ENCODE results near the gene DDX28. TPM values are rescaled to one million over a fixed set of nuclear protein-coding genes. Genes with fewer than 3 reads are reported as not detected.

DDX28 gene
- 12.9 and 16.4 TPM in 2 replicates for total RNA-seq

- DNase-seq (ENCODE audit: low read depth, low spot score) = peak; percentile 80
Measured at GRCh38 chr16:68022728-68023537, at the start of gene DDX28, which contains the start of gene DUS2. Gene DDX28 (minus strand): TSS chr16:68023232. CDS start chr16:68023202, 30 bp downstream. Gene DUS2 (plus strand): TSS chr16:68023284. CDS start chr16:68038024, 14,740 bp downstream.

DNA sequence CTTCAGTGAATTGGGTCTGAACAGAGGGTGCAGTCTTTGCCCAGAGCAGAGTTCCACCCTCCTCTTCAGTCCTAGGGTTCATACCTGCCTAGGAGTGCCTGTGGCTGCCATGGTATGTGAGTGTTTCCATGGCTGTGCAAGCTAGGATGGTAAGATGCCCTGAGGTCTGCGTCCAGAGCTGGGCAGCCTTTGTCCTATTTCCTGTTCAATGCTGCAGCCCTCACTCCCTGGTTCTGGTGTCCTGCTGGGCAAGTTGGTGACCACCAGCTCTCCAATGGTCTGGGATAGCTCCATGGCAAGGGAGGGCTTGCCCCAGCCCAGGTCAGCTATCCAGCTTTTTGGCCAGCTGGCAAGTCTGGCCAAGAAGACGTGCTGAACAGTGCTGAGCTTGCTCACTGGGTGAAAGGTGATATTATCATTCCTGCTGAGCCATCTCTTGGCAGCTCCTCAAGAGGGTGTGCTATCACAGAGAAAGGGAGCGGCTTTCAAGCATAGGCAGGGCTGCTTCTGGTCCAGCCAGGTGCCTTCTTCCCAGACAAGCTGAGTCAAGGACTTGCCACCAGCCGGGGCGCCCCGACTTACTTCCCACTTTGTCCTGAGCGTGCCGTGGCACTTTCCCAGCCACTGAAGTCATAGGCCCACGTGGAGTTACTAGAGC lies 49.1 kb upstream of the DDX28 start:
- DNase-seq (ENCODE audit: low read depth, low spot score) = no peak

- DNase-seq (ENCODE audit: low read depth, low spot score) = no peak
Measured at GRCh38 chr16:68071518-68071901, 48.5 kb upstream of the DDX28 start.

- no peak for DNase-seq (ENCODE audit: low read depth, low spot score)
Measured at GRCh38 chr16:68070806-68071517, 47.9 kb upstream of the DDX28 start.

DNA sequence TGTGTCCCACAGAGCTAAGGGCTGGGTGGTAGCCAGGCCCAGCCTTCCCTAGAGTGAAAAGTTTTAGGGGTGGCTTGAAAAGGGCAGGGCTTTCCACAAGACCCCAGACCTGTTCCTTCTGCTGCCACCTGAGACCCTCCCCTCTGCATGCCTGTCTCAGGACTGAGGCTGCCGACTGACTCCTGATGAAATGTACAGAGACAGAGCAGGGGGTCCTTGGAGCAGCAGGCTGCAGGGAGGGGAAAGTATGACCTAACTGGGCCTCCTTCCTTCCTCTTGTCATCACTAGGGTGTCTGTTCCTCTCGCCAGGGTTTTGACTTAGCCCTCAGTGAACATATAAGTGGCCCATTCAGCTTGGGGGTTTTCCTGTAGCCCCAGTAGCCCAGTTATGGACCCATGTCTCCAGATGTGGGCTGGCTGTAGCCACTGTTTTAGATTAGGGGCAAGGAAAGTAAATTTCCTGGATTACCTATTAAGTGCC lies 47.3 kb upstream of the DDX28 start:
- DNase-seq (ENCODE audit: low read depth, low spot score) = no peak

DNA sequence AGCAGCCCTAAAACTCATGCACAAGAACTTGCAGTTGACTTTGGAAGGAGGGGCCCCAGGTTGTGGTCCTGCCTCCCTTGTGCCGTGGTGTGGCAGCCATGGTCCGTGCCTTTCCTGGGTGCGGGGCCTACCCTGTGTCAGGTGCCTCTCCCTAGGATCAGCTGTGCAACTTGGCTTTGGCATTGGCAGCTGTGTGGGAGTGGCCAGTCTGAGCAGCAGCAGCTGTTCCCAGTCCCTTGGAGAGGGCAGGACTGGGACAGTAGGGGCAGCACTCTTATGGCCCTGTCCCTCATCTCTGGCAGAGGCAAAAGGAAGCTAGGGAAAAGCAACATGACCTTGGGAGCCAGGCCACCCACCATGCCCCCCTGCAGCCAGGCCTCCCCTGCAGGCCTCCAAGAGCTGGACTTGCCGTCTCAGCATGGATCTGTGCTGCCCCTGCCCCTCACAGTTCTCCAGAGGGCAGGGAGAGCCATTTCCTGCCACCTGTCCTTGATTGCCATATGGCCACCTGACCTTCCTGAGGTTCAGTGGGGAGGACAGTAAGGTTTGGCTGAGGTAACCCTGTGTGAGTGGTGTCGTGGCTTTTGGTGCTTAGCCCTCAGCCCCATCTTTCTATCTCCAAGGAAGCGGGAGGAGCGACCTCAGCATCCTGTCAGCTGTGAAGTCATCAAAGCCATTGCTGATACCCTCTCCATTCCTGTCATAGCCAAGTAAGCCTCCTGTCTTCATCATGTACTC lies 46.6 kb upstream of the DDX28 start:
- no peak for DNase-seq (ENCODE audit: low read depth, low spot score)

DNA sequence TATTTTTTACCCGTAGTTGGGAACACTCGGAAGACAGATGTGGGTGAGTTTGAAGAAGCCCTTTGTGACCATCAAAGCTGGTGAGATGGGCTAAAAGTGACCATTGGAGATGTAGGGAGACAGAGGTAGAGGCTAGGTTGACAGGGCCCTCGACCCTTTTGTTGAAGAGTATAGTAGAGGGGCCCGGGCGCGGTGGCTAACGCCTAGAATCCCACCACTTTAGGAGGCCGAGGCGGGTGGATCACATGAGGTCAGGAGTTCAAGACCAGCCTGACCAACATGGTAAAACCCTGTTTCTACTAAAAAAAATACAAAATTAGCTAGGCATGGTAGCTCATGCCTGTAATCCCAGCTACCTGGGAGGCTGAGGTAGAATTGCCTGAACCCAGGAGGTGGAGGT lies 45.9 kb upstream of the DDX28 start:
- DNase-seq (ENCODE audit: low read depth, low spot score) = no peak

DNA sequence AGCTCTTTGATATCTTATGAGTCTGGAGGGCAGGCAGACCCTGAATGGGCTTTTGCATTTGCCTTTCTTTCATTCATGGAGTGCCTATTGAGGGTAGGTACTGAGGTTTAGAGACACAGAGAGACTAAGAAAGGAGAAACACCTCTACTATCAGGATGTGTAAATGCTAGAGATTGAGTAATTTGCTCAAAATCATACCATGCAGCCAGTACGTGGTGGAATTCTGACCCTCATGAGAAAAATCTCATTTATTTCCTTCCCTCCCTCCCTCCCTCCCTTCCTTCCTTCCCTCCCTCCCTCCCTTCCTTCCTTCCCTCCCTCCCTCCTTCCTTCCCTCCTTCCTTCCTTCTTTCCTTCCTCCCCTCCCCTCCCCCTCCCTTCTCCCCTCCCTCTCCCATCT lies 43.7 kb upstream of the DDX28 start:
- no peak for DNase-seq (ENCODE audit: low read depth, low spot score)

DNA sequence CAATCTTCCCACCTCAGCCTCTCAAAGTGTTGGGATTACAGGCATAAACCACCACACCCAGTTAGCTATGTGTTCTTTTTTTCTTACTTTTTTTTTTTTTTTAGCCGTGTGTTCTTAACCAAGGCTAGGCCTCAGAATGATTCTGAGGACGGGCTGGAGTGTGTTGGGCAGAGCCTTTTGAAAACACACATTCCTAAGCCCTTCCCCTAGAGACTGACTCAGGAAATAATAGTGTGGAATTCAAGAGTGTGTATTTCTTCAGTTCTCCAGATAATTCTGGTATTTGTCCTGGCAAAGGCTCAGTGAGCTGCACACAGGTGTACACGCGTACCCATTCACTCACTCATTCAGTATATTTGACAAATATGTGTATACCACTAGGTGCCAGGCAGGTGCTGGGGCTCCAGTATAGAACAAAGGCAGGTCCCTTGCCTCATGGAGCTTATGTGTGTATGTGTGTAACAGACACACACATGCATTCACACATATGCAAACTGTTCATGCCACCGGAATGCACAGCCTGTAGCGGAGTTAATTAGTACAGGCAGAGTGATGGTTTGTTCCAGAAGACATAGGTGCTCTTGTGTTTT lies 42.8 kb upstream of the DDX28 start:
- DNase-seq (ENCODE audit: low read depth, low spot score) = no peak

DNA sequence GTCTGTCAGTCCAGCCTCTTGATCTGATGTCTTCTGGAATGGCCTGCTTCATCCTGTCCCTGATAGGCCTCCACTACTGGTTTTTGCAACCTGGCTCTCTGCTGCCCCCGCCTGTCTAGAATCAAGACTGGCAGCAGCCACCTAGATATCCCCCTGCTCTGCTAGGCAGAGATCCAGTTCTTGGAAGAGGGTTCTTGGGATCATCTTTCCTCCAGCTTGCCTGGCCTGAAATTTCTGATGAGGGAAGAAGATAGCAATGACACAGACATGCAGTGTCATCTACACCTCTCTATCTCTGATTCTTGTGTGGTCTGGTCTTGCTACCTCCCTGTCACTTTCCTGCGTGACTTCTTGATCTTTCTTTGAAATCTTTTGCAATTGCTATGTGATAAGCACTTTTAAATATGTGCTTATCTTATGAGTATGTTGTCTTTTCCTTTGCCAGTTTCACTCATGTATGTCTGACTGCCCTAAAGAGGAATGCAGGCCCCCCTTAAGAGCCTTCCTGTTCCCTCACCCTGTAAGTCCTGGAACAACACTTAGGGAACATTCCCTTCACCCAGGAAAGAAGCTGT lies 41.8 kb upstream of the DDX28 start:
- DNase-seq (ENCODE audit: low read depth, low spot score) = no peak

GRCh38 chr16:68062910-68063393 lies 39.9 kb upstream of the DDX28 start:
- DNase-seq (ENCODE audit: low read depth, low spot score) = no peak

DNA sequence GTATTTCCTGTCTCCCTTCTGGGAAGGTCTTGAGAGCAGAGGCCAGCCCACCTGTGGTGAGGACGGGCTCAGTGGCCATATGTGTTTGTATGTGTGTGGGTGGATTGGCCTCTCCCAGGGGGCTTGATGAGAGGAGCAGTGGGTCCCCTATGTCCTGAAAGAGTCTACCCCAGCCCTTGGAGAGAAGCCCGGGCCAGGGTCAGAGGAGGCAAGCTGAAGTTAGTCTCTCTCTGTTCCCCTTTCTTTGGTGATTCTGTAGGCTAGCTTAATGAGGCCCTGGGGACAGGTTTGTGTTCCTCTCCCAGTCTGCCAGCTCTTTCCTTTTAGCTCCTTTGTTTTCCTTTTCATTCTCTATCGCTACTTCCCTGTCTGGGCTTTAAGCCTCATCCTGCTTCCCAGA lies 38.4 kb upstream of the DDX28 start:
- no peak for DNase-seq (ENCODE audit: low read depth, low spot score)

- no peak for DNase-seq (ENCODE audit: low read depth, low spot score)
Measured at GRCh38 chr16:68059804-68060203, 36.8 kb upstream of the DDX28 start.

DNA sequence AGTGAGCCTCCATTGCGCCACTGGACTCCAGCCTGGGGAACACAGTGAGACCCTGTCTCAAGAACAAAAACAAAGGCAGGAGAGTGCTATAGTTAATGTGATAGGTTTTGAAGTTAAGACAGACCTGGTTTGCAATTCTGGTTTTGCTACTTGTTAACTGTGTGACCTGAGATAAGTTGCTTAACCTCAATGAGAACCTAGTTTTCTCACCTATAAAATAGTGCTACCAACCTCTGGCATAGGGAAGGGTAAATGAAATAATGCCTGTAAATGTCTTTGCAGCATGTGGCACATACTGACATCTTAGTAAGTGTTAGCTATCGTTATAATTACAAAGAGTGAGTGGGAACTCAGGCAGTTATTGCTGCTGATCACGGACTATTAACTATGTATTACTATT lies 32.4 kb upstream of the DDX28 start:
- no peak for DNase-seq (ENCODE audit: low read depth, low spot score)

- no peak for DNase-seq (ENCODE audit: low read depth, low spot score)
Measured at GRCh38 chr16:68049449-68049848, 26.4 kb upstream of the DDX28 start.

- DNase-seq (ENCODE audit: low read depth, low spot score) = no peak
Measured at GRCh38 chr16:68047987-68048386, 25.0 kb upstream of the DDX28 start.

DNA sequence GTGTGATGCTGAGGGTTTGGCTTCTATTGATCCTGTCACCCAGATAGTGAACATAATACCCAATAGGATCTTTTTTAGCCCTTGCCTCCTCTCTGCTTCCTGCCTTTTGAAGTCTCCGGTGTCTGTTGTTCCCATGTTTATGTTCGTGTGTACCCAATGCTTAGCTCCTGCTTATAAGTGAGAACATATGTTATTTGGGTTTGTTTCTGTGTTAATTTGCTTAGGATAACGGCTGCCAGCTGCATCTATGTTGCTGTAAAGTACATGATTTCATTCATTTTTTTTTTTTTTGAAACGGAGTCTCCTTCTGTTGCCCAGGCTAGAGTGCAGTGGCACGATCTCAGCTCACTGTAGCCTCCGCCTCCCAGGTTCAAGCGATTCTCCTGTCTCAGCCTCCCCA lies 23.1 kb upstream of the DDX28 start:
- DNase-seq (ENCODE audit: low read depth, low spot score) = no peak

DNA sequence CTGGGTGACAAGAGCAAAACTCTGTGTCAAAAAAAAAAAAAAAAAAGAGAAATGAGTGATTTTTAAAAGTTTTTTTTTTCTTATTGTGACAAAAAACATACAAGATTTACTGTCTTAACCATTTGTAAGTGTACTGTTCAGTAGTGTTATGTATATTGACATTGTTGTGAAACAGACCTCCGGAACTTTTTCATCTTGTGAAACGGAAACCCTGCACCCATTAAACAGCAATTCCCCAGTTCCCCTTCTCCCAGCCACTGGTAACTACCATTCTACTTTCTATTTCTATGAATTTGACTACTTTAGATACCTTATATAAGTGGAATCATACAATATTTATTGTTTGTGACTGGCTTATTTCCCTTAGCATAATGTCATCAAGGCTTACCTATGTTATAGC lies 18.8 kb upstream of the DDX28 start:
- DNase-seq (ENCODE audit: low read depth, low spot score) = no peak

GRCh38 chr16:68040506-68041288 lies 17.7 kb upstream of the DDX28 start:
- no peak for DNase-seq (ENCODE audit: low read depth, low spot score)
